Muscle layer of colon (tissue), 2 donors: ENCODE measurements around the gene MEDAG.

ENCODE experiments used
- H3K27ac ChIP-seq: one replicate; pipeline ENCODE4 v1.7.0; 2013; ENCODE audit warnings: low read depth, mild to moderate bottlenecking, low read length, moderate library complexity
- H3K27me3 ChIP-seq, 2 donors: one replicate each; pipeline ENCODE4 v1.7.0; 2013; ENCODE audit warnings: low read length in 2 of 2, mild to moderate bottlenecking in 2 of 2; ENCODE audit not compliant: insufficient read depth in 2 of 2, control insufficient read depth in 1 of 2
- H3K36me3 ChIP-seq: one replicate; pipeline ENCODE4 v1.7.0; 2013; ENCODE audit warnings: mild to moderate bottlenecking, low read length; ENCODE audit not compliant: insufficient read depth
- H3K4me1 ChIP-seq: one replicate; pipeline ENCODE4 v1.7.0; 2013; ENCODE audit warnings: mild to moderate bottlenecking, low read length; ENCODE audit not compliant: insufficient read depth
- H3K4me3 ChIP-seq, 2 donors: one replicate each; pipeline ENCODE4 v1.7.0; 2013; ENCODE audit warnings: low read length in 2 of 2, low read depth in 1 of 2, mild to moderate bottlenecking in 1 of 2, moderate library complexity in 1 of 2
- H3K9ac ChIP-seq: one replicate; pipeline ENCODE4 v1.7.0; 2013; ENCODE audit warnings: low read length
- H3K9me3 ChIP-seq: one replicate; pipeline ENCODE4 v1.7.0; 2013; ENCODE audit warnings: mild to moderate bottlenecking, low read length
- donor health status: abdominal sarcoma.
- donor health status: Adenocarcinoma of cecum.

Gene MEDAG

DNA sequence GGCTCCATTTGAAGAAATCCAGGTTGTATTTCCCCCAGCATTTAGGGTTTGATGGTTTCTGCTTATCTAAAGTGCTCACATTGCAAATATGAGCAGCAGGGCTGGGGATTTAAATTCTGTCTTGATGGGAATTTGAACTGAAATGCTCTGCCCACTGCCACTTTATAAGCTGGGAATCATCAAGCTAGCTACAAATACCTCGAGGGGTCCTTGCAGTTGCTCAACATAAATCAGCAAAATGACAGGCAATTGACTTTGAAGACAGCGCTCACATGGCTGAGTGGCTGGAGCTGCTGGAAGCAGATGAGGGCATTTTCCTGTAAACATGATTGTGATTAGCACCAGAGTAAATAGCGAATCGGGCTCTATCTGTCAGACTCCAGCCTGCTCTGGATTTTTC lies 39.4 kb upstream of the MEDAG start:
- Histone ChIP-seq H3K9me3 (no peaks in the 10 kb centered on the region), H3K4me1 (peaks cover 53% of the 10 kb centered on the region), H3K4me3 (no peak overlapping the region), H3K36me3 (no peaks in the 10 kb centered on the region), H3K27ac (no peak overlapping the region), H3K9ac (no peak overlapping the region), H3K27me3 (no peaks in the 10 kb centered on the region)

DNA sequence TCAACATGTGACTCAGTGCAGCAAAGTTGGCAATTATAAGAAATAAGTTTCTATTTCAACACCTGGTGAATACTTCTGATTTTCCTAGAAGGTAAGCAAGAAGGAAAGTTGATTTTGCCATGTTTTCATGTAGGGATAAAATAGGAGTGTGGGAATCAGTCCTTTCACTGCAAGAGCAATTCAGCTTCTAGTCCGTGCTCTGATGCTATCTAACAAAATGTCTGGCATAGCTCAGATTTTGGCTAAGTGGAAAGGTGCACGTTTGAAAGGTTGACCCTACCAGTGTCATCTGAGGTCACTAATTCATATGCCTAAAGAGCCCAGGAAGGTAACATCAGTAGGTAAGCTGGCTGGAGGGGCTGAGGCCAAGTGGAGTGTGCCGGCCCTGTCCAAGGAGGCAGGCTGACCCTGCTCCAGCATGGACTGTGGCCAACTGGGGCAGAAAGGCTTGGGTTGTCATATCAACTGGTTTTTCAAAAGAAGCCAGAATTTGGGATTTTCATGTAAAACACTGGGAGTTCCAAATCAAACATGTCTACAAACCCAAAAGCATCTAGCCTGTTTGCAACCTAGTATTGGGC lies 38.9 kb upstream of the MEDAG start:
- H3K27me3 ChIP-seq = no peaks in the 10 kb centered on the region
- no peak overlapping the region for H3K9ac ChIP-seq
- no peaks in the 10 kb centered on the region for H3K9me3 ChIP-seq
- no peaks in the 10 kb centered on the region for H3K36me3 ChIP-seq
- H3K27ac ChIP-seq = no peak overlapping the region
- no peak overlapping the region for H3K4me3 ChIP-seq
- H3K4me1 ChIP-seq = peaks cover 56% of the 10 kb centered on the region

DNA sequence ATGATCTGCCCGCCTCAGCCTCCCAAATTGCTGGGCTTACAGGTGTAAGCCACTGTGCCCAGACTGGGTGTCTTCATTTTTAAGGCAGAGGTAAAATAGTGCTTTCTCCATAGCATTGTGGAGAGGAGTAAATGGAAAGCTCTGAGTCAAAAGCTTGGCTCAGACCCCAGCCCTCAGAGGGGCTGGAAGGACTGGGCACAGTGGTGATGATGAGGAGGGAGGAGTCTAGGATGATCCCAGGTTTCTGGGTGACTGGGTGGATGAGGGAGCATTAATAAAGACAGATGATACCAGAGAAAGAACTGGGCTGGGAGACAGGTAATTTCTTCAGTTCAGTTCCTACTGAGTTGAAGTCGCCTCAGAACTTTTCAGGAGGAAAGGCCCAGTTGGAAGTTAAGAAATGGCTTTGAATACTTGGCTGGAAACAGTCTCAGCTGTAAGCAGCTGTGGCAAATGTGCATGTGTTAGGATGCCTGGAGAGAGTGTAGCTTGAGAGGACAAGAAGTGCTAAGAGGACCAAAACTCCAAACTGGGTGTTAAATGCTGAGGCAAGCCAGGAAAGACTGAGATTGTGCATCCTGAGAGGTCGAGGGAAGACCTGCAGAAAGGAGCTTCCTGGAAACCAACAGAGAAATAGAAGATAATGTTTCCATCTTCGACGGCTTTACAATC lies 37.1 kb upstream of the MEDAG start:
- H3K27ac ChIP-seq = peak overlapping the region; percentile 73

DNA sequence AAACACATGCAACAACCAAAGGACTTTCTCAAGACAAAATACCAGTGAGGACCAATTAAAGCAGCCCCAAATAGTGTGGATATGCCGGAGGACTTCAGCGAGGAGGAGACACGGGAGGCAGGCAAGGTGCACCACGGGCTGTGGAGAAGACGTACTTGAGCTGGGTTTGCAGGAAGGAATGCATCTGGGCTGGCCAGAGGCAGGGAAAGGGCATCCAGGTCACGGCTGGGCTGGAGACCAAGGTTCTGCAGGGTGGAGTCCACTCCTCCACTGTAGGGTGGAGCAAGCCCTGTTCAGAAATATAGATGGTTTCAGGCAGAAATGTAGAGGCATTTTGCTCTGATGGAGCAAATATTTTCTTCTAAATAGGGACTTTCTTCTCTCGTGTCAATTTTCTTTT lies 36.6 kb upstream of the MEDAG start:
- peaks cover 49% of the 10 kb centered on the region for H3K4me1 ChIP-seq
- peak overlapping the region; percentile 73 for H3K27ac ChIP-seq
- no peaks in the 10 kb centered on the region for H3K9me3 ChIP-seq
- no peak overlapping the region for H3K4me3 ChIP-seq
- H3K36me3 ChIP-seq = no peaks in the 10 kb centered on the region
- no peak overlapping the region for H3K9ac ChIP-seq
- H3K27me3 ChIP-seq = no peaks in the 10 kb centered on the region

More for the DNA sequence above, 37.1 kb upstream of the MEDAG start:
- Histone ChIP-seq H3K9ac (no peak overlapping the region), H3K4me1 (peaks cover 54% of the 10 kb centered on the region), H3K4me3 (no peak overlapping the region), H3K27me3 (no peaks in the 10 kb centered on the region), H3K36me3 (no peaks in the 10 kb centered on the region), H3K9me3 (no peaks in the 10 kb centered on the region)

DNA sequence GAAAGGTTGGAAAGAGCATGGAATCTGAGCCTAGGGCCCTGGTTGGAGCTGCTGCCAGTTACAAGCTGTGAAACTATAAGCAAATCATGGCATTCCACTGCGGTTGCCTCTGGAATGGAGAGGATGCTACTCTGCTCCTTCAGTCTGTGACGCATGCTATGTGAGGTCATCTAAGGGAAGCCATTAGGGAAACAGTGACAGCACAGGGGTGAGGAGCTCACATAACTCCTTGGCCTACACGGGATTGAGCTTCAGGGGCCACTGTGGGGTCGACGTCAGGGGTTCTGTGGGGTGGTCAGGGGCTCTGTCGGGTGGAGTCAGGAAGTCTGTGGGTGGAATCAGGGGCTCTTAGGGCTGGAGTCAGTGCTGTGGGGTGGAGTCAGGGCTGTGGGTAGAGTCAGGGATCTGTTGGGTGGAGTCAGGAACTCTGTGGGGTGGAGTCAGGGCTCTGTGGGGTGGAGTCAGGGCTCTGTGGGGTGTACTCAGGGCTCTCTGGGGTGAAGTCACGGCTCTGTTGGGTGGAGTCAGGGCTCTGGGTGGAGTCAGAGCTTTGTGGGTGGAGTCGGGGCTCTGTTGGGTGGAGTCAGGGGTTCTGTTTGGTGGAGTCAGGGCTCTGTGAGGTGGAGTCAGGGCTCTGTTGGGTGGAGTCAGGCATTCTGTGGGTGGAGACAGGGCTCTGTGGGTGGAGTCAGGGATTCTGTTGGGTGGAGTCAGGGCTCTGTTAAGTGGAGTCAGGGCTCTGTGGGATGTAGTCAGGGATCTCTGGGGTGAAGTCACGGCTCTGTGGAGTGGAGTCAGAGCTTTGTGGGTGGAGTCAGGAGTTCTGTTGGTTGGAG lies 35.8 kb upstream of the MEDAG start:
- H3K9me3 ChIP-seq = no peaks in the 10 kb centered on the region
- no peak overlapping the region for H3K9ac ChIP-seq
- H3K27ac ChIP-seq = peak overlapping the region; percentile 73
- no peak overlapping the region for H3K4me3 ChIP-seq
- no peaks in the 10 kb centered on the region for H3K27me3 ChIP-seq
- H3K36me3 ChIP-seq = no peaks in the 10 kb centered on the region
- H3K4me1 ChIP-seq = peaks cover 41% of the 10 kb centered on the region

DNA sequence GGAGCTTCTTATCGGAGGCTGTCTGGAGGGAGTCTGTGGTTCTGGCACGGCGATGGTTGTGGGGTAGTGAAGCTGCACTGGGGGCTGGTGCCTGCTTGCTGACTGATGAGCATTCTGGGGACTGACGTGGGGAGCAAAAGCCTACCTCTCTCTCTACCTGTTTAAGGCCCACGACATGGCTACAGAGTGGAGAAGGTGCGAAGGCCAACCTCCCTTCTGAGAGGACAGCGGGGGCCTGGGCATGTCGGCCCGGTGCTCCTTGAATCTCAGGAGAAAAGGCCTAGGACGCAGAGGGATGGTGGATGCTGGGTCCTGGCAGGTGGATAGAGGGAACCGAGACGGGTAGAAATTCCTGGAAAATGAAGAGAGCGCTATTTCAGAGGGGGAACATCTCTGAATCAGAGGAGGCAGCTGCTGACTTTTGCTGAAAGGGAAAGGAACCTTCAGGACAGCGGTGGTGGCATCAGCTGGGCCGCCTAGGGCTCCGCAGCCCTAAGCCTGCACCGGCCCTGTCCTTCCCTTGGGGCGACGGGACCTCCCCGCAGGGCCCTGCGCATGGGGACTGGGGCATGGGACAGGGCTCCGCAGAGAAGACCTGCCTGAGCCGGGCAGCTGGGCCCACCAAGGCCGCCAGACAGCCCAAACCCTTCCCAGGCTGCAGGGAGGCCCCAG lies 35.0 kb upstream of the MEDAG start:
- H3K9me3 ChIP-seq = no peaks in the 10 kb centered on the region
- no peaks in the 10 kb centered on the region for H3K36me3 ChIP-seq
- no peak overlapping the region for H3K4me3 ChIP-seq
- peaks cover 33% of the 10 kb centered on the region for H3K4me1 ChIP-seq
- peak overlapping the region; percentile 38 for H3K27ac ChIP-seq
- no peak overlapping the region for H3K9ac ChIP-seq
- H3K27me3 ChIP-seq = no peaks in the 10 kb centered on the region

DNA sequence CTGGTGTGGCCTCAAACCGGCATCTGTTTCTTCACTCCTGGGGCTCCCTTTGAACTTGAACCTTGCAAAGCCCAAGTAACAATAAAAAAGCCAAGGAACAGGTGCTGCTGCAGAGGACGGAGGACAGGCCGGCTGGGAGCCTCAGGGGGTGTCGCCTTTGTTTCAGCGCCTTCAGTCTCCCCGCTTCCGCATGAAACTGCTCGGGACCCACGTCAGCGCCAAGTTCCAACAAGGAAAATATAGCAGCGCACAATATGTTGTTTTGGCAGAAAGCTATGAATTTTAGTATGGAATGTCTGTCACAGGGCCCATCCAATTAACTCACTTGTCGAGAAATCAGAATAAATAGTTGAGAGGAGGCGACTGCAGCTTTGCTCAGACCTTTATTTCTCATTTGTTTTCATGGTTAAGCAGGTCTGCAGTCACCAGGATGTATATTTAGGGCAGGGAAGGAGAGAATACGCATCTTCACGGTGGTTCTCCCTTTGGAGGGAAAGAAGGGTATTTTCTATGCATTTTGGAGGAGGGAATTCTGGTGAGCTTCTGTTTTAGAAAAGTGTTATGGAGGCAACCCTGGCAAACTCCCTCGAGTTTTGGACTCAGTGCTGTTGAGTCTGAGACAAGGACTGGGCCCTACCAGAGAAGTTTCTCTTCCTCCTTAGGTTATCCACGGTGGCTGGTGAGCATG lies 34.3 kb upstream of the MEDAG start:
- Histone ChIP-seq H3K4me3 (no peak overlapping the region), H3K36me3 (no peaks in the 10 kb centered on the region), H3K27ac (peak overlapping the region; percentile 55), H3K4me1 (peaks cover 32% of the 10 kb centered on the region), H3K9me3 (no peaks in the 10 kb centered on the region), H3K27me3 (no peaks in the 10 kb centered on the region), H3K9ac (no peak overlapping the region)

DNA sequence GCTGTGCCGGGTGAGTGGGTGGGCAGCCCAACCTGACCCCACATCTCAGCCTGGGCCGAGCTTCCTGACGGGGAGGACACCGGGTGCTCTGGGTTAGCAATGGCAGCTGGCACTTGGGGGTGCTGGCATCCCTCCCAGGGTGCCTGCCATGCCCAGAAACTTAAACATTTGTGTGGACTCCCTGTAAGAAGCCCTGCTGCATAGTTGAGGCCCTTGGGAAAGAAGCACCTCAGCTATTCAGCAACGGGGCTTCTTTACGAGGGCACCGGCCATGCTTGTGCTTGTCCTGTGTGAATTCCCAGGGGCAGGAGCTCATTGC lies 33.8 kb upstream of the MEDAG start:
- peak overlapping the region; percentile 55 for H3K27ac ChIP-seq

DNA sequence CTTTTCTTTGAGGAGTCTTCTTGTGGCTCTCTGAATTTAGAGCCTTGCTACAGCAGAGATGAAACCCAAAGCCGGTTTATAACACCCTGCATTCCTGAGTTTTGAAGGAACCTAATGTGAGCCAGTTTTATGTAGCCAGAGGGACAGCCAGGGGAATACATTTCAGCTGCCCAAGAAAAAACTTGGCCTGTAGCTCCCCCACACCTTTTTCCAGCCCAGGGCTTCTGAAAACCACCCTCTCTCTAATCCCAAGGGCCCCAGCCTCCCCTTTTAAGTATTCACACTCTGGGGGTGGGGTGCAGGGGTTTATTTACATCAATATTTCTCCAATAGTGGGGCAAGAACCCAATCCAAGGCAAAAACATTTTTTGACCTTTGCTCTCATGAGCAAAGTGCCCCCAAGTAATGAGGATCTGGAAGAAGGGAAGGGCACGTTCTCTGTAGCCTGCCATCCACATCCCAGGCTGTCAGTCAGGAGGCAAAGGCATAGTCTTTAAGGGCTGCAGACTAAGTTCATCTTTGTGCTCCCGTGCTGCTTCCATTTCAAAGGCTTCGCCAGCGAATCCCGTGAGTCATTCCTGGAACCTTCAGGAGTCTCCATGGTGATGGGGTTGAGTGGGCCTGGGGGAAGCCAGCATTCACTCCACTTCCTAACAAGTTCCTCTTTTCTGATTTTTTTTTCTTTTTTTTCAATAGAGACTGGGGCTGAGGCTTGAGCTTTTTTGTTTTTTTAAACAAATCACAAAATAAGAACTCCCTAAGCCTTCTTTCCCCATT lies 33.2 kb upstream of the MEDAG start:
- Histone ChIP-seq H3K9me3 (no peaks in the 10 kb centered on the region), H3K27ac (peak overlapping the region; percentile 55), H3K4me1 (peaks cover 32% of the 10 kb centered on the region), H3K4me3 (no peak overlapping the region), H3K27me3 (no peaks in the 10 kb centered on the region), H3K36me3 (no peaks in the 10 kb centered on the region), H3K9ac (no peak overlapping the region)

More for the DNA sequence above, 33.8 kb upstream of the MEDAG start:
- H3K36me3 ChIP-seq = no peaks in the 10 kb centered on the region
- H3K9me3 ChIP-seq = no peaks in the 10 kb centered on the region
- no peak overlapping the region for H3K4me3 ChIP-seq
- H3K4me1 ChIP-seq = peaks cover 32% of the 10 kb centered on the region
- H3K27me3 ChIP-seq = no peaks in the 10 kb centered on the region
- no peak overlapping the region for H3K9ac ChIP-seq

DNA sequence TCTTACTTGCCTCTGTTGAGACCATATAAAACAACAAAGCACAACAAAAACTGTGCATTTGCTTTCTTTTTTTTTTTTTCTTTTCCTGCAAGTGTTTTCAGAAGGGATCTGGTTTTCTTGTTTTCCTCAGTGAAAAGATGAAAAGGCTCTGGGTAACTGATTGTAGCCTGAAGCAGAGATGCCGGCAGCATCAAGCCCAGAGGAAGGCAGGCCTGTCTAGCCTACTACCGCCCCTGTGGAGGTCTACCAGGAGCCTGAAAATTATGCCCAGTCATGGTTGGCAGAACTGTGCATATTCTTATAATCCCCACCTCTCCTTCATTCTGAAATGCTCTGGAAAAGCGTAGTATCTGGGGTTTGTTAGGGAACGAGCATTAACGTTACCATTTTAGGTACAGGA lies 32.6 kb upstream of the MEDAG start:
- H3K36me3 ChIP-seq = no peaks in the 10 kb centered on the region
- peaks cover 32% of the 10 kb centered on the region for H3K4me1 ChIP-seq
- H3K27ac ChIP-seq = no peak overlapping the region
- H3K9ac ChIP-seq = no peak overlapping the region
- no peaks in the 10 kb centered on the region for H3K27me3 ChIP-seq
- H3K4me3 ChIP-seq = no peak overlapping the region
- no peaks in the 10 kb centered on the region for H3K9me3 ChIP-seq
